Glomerular endothelial cell (primary cell): ENCODE data around the gene FOLR1. TPM values are rescaled to one million over a fixed set of nuclear protein-coding genes. Genes with fewer than 3 reads are reported as not detected.
A peak's percentile ranks its signal among the peaks of the same experiment; 100 is the strongest.

Source experiments
- DNase-seq: peaks from one replicate; pipeline ENCODE4 v3.0.0-alpha.2; 2011; ENCODE audit warnings: low read depth, low spot score; ENCODE audit errors: extremely low read depth
- total RNA-seq: library from RNA; depleted of rRNA; stranded (reverse); fragments of >200 nt; gene quantifications from 2 replicates; pipeline ENCODE4 v1.2.3, GENCODE V29; 2015

FOLR1 gene
- total RNA-seq, 1 donor from 2014 or later, result not detected

DNA sequence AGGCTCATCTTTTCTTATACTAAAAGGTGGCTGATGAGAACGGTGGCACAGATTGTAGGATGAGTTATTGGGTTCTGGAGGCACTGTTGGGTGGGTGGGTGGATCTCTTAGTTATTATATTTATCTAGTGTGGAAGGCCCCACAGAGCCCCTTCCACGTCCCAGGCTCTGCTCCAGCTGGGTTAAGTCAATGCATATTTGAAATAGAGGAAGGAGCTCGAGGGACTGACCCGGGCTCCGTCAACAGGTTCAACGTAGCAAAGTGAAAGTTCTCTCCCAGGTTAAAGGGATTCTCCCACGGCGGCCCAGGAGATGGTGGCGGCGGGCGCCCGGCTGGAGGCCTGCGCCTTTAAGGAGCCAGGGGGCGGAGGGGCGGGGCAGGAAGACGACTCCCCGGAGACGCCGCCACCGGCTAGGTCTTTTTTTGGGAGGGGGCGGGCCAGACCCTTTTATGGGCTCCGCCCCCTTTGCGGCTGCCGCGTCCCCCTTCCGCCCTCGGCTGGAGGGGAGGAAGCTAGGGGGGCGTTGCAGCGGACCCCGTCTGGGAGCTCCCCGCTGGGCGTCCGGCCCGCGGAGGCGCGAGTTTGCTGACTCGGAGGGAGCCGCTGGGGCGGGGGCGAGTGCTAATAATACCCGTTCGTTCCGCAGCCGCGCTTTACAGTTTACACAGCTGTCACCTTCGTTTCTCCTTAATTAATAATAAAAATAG is 31.1 kb downstream of the FOLR1 start:
- DNase-seq, result peak; percentile 36

- no peak for DNase-seq
Observed at GRCh38 chr11:72223615-72224563, 31.9 kb downstream of the FOLR1 start.

- DNase-seq, result no peak
Observed at GRCh38 chr11:72224564-72225410, 32.8 kb downstream of the FOLR1 start, which contains the start of gene INPPL1. Gene INPPL1, plus strand, starts transcription at chr11:72224767. Its CDS starts 218 bp downstream, at chr11:72224985.

GRCh38 chr11:72225411-72225951 is 33.5 kb downstream of the FOLR1 start:
- DNase-seq, result no peak

GRCh38 chr11:72226701-72227100 is 34.8 kb downstream of the FOLR1 start:
- no peak for DNase-seq

DNA sequence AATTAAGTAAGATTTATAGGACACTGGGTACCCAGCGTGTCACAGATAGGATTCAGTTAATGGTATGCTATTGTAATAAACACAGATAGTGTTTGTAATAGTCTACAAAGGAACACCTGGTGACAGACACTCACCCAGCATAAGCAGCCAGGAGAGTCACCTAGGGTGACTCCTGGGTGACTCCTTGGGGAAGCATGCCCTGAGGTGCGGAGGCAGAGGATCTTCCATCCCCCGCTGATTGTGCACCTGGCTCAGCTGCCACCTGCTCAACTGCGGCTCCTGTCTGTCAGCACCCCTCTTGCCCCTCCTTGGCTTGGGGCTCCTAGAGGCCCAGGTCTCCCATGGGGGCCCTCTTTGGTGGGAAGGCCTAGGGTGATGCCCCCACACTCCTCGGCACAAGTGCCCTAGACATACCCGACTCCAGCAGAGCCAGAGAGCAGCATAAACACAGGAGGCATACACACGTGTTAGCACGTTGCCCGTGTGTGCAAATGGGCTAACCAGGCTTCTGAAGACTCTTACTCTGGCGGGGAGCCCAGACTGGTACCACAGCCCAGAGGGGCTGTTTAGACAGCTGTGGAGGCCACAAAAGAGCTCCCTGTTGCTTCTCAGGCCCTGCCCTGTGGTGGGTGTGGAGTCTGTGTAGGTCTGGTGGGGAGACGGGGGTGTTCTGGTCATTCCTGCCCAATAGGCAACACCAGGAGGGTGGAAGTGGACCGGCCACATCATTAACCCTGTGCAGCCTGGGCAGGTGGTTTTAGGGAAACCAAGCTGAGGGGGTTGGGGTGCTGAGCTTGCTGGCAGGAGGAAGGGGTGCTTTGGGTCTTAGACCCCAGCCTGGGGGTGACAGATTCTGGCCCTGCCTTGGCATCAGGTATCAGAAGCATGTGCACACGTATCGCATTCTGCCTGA is 35.6 kb downstream of the FOLR1 start:
- DNase-seq, result no peak

- no peak for DNase-seq
Observed at GRCh38 chr11:72228229-72228843, 36.4 kb downstream of the FOLR1 start.

GRCh38 chr11:72228844-72229231 is 36.9 kb downstream of the FOLR1 start:
- DNase-seq, result no peak

- DNase-seq, result no peak
Observed at GRCh38 chr11:72229336-72229924, 37.5 kb downstream of the FOLR1 start.

DNA sequence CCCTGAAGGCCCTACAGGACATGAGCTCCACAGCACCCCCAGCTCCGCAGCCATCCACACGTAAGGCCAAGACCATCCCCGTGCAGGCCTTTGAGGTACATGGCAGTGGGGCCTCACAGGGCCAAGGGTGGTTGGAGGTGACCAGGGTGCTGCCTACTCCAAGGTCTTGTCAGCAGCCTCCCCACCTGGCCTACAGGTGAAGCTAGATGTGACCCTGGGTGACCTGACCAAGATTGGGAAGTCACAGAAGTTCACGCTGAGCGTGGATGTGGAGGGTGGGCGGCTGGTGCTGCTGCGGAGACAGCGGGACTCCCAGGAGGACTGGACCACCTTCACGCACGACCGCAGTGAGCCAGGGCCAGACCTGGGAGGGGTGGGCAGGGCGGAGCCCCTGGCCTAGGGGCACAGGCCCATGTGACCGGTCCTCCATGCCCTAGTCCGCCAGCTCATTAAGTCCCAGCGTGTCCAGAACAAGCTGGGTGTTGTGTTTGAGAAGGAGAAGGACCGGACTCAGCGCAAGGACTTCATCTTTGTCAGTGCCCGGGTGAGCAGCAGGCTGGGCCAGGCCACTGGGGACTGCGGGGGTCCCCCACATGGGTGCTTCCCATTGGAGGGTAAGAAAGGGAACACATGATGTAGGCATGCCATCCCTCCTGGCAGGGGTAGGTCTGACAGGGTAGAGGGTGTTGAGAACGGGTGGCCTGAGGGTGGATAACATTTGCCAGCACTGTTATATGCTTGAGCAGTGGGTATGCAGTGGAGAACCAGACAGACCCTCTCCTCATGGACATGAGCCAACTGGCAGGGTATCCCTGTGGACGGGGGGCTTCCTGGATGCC is 38.2 kb downstream of the FOLR1 start:
- no peak for DNase-seq

DNA sequence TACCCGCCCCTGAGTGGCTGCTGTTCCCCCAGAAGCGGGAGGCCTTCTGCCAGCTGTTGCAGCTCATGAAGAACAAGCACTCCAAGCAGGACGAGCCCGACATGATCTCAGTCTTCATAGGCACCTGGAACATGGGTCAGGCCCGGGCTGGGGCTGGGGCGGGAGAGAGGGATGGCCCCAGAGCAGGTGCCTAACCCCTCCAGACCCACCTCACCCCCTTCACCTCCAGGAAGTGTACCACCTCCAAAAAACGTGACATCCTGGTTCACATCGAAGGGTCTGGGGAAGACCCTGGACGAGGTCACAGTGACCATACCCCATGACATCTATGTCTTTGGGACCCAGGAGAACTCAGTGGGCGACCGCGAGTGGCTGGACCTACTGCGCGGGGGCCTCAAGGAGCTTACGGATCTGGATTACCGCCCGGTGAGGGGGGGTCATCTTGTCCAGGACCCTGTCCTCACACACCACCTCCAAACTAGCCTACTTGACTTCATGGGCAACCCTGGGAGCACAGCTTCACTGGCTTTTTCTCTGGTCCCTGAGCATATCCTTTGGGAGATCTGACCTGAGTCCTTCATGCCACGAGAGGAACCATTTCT is 38.9 kb downstream of the FOLR1 start:
- DNase-seq, result no peak

DNA sequence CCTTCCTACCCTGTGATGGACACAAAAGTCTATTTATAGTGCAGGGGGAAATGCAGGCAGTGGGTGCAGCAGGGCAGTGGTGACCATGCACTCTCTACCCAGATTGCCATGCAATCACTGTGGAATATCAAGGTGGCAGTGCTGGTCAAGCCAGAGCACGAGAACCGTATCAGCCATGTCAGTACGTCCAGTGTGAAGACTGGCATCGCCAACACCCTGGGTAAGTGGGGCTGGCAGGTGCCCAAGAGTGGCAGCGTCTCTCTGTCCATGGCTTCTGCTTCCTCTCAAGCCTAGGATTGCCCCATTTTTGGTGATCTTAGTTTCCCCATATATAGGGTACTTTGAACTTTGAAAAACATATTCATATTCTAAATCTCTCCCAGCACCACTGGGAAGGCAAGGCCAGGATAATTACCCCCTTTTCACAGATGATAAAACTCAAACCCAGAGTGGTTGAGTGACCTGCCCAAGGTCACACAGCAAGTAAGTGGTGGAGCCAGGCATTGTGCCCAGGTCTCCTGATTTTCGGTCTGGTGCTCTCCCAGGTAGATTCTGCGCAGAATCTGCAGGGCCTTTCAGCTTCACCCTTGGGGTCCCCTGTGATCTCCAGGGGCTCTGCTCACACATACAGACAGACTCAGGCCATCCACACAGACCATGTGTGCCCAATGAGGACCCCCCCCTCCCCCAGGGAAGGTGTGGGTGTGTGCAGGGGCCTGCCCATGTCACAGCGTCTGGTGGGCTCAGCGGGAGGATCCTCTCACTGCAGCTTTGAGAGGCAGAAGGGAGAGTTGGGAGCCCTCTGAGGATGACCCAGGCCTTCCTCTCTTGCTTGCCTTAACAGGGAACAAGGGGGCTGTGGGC is 39.7 kb downstream of the FOLR1 start:
- no peak for DNase-seq

DNA sequence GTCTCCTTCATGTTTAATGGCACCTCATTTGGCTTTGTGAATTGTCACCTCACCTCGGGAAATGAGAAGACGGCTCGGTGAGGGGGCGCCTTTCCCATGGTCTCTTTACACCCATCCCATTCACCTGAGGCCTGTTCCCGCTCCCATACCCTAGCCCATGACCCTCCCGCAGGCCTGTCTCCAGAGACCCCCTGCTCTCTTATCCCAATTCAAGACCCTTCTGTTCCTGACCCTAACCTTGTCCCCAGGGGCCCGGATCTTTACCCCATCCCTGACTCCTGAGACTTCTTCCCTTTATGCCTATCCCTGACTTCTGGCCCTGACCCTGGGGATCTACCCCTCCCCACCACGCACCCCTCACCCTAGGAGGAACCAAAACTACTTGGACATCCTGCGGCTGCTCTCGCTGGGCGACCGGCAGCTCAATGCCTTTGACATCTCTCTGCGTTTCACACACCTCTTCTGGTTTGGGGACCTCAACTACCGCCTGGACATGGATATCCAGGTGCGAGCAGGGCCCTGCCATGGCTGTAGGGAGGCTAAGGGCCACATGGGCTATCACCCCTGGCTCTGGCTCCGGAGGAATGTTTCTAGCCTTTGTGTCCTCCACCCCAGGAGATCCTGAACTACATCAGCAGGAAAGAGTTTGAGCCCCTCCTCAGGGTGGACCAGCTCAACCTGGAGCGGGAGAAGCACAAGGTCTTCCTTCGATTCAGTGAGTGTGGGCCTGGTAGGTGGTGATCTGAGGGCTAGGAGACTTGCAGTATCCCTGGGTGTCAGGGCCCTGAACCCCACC is 40.5 kb downstream of the FOLR1 start:
- DNase-seq, result no peak

GRCh38 chr11:72233056-72233772 is 41.3 kb downstream of the FOLR1 start:
- DNase-seq, result no peak
